Activated naive CD8-positive, alpha-beta T cell treated with anti-CD3 and anti-CD28 coated beads for 36 hours (primary cell): ENCODE data around the gene MTHFD1L. TPM values are rescaled to one million over a fixed set of nuclear protein-coding genes. Genes with fewer than 3 reads are reported as not detected.

ENCODE experiments used
- DNase-seq: peaks from one replicate; pipeline ENCODE4 v3.0.0; 2021
- H3K27ac Mint-ChIP-seq: one replicate; pipeline ENCODE4 v1.8.0; 2022; ENCODE audit warnings: mild to moderate bottlenecking, moderate library complexity, mixed read lengths
- H3K27me3 Mint-ChIP-seq: one replicate; pipeline ENCODE4 v1.8.0; 2022; ENCODE audit warnings: mild to moderate bottlenecking, mixed read lengths
- H3K36me3 Mint-ChIP-seq: one replicate; pipeline ENCODE4 v1.8.0; 2021; ENCODE audit warnings: mild to moderate bottlenecking, mixed read lengths
- H3K4me1 Mint-ChIP-seq: one replicate; pipeline ENCODE4 v1.8.0; 2021; ENCODE audit warnings: mixed read lengths
- H3K4me3 Mint-ChIP-seq: one replicate; pipeline ENCODE4 v1.8.0; 2022; ENCODE audit warnings: mild to moderate bottlenecking, moderate library complexity, mixed read lengths
- H3K9me3 Mint-ChIP-seq: one replicate; pipeline ENCODE4 v1.8.0; 2022; ENCODE audit warnings: mixed read lengths
- total RNA-seq, 2 experiments: library from RNA; stranded (reverse); gene quantifications; one replicate each; pipeline ENCODE4 v1.2.3, GENCODE V29; 2021

The MTHFD1L gene
- total RNA-seq, 2 experiments from 2014 or later = 138 to 155 TPM

DNA sequence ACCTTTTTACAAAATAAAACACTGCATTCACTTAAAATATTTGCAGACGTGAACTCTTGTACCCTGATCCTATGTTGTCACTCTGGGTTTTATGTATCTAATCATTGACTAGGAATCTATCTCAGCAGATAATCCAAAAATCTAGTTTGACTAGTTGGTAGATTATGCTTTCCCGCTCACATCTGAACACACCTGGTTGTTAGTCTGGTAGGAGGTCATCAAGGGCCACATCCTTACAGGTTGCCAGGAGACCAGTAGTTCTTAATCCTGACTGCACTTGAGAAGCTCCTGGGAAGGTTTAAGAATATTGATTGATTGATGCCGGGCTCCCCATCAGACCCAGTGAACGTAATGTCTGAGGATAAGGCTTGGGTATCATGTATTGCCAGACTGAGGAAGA lies 104.4 kb downstream of the MTHFD1L start:
- peaks cover 63% of the 10 kb centered on the region for H3K36me3 Mint-ChIP-seq
- no peaks in the 10 kb centered on the region for H3K4me1 Mint-ChIP-seq
- no peak for DNase-seq
- no peaks in the 10 kb centered on the region for H3K9me3 Mint-ChIP-seq
- no peak overlapping the region for H3K27ac Mint-ChIP-seq
- H3K27me3 Mint-ChIP-seq = no peaks in the 10 kb centered on the region
- no peak overlapping the region for H3K4me3 Mint-ChIP-seq

DNA sequence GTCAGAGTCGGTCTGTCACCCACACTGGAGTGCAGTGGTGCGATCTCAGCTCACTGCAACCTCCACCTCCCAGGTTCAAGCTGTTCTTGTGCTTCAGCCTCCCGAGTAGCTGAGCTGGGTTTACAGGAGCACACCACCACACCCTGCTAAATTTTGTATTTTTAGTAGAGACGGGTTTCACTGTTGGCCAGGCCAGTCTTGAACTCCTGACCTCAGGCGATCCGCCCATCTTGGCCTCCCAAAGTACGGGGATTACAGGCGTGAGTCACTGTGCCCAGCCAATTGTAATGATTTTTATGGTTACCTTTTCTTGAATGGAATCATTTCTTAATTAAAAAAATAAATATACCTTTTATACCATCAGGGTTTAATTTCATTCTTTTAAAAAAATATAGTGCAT lies 105.7 kb downstream of the MTHFD1L start:
- Mint-ChIP-seq H3K9me3 (no peaks in the 10 kb centered on the region), H3K27ac (no peak overlapping the region), H3K27me3 (no peaks in the 10 kb centered on the region), H3K4me3 (no peak overlapping the region), H3K4me1 (no peaks in the 10 kb centered on the region), H3K36me3 (peaks cover 62% of the 10 kb centered on the region)
- no peak for DNase-seq

DNA sequence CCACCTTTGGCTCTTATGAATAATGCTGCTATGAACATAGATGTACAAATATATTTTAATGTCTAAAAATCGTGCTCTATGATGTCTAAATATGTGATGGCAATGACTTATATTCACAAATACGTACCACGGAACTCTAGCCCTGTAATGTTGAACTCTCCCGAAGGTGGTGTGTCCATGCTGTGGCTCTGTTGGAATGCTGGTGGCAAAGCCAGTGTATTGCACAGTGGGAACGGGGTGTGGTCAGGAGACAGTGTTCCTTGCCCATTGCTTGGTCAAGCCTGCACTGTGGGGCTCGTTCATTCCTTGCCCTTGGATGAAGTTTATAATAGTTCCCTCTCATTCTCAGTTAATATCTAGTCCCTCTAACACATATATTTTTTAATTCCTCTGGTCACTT lies 109.6 kb downstream of the MTHFD1L start:
- Mint-ChIP-seq H3K36me3 (peaks cover 56% of the 10 kb centered on the region), H3K4me3 (no peak overlapping the region), H3K9me3 (no peaks in the 10 kb centered on the region), H3K4me1 (no peaks in the 10 kb centered on the region), H3K27ac (no peak overlapping the region), H3K27me3 (no peaks in the 10 kb centered on the region)
- DNase-seq = no peak

DNA sequence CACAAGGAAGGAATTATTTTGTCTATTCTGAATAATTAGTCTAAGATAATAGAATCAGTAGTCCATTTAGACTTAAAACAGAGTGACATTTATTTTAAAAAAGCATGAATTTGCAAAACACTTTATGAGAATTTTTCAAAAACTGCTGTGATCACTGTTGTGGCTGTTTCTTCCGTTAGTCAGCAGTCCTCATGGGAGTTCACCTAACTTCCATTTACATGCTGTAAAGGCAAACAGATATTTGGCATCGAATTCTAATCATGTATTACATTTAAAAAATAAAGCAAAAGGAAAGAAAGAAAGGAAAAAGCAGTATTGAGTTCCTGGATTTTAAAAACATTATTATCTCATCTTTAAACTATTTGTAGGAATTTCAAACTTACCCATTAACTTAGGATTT lies 111.8 kb downstream of the MTHFD1L start:
- no peak overlapping the region for H3K4me3 Mint-ChIP-seq
- H3K4me1 Mint-ChIP-seq = no peaks in the 10 kb centered on the region
- no peak for DNase-seq
- peaks cover 51% of the 10 kb centered on the region for H3K36me3 Mint-ChIP-seq
- no peaks in the 10 kb centered on the region for H3K27me3 Mint-ChIP-seq
- no peak overlapping the region for H3K27ac Mint-ChIP-seq
- no peaks in the 10 kb centered on the region for H3K9me3 Mint-ChIP-seq

DNA sequence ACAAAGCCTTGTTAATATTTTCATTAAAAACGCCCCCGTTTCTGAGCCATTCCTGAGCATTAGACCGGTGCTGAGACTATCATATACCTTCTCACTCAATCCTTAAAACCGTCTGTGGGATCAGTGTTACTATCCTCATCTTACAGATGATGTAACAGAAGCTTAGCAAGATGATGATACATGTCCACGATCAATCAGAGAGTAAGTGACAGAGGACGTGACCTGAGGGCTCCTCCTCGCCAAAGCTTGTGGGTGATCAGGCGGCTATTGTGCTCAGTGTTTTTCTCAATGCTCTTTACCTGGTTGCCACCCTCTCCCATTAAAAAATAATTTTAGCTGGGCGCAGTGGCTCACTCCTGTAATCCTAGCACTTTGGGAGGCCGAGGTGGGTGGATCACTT lies 113.1 kb downstream of the MTHFD1L start:
- H3K36me3 Mint-ChIP-seq = peaks cover 47% of the 10 kb centered on the region
- H3K9me3 Mint-ChIP-seq = no peaks in the 10 kb centered on the region
- no peak for DNase-seq
- H3K4me3 Mint-ChIP-seq = no peak overlapping the region
- H3K27ac Mint-ChIP-seq = no peak overlapping the region
- no peaks in the 10 kb centered on the region for H3K27me3 Mint-ChIP-seq
- H3K4me1 Mint-ChIP-seq = no peaks in the 10 kb centered on the region

DNA sequence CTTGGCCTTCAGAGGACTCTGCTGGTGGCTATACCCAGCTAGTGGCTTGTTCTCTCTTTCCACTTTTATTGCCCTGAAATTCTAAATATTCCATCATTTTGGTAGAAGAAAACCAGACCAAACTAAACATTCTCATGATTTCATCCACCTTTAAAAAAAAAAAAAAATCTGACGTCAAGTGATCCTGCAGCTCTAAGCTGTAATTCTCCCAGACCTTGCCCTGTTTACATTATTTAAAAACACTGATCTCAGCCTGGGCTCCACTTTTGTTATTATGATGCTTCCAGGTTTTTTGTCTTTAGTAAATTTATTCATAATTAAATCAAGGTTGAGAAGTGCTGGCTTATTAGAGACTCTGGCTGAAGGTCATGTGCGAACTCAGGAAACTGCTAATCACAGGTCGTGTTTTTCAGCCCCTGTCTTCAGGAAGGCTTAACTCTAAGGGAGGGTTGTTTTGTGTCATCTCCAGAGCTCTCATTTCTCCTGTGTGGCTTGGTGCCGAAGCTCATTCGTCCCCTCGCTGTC lies 114.4 kb downstream of the MTHFD1L start:
- H3K36me3 Mint-ChIP-seq = peaks cover 39% of the 10 kb centered on the region
- H3K4me3 Mint-ChIP-seq = no peak overlapping the region
- no peaks in the 10 kb centered on the region for H3K27me3 Mint-ChIP-seq
- no peak for DNase-seq
- no peaks in the 10 kb centered on the region for H3K4me1 Mint-ChIP-seq
- H3K9me3 Mint-ChIP-seq = no peaks in the 10 kb centered on the region
- H3K27ac Mint-ChIP-seq = no peak overlapping the region

DNA sequence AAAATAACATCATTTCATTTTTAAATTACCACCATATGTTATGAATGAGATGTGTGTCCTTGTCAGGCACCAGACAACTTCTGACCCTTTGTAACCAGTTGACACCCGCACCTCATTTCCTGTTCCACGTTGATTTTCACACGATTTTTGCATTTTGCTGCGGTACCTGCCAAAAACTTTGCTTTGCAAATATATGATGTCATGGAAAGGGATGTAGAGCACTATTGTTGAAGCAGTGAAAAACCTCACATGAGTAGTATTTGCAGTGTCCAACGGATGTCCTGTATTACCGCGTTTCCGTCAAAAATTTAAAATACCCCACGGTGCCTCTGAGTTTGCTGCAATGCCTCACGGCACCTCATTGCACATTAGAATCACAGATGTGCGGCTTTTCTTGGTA lies 115.6 kb downstream of the MTHFD1L start:
- Mint-ChIP-seq H3K9me3 (no peaks in the 10 kb centered on the region), H3K4me1 (no peaks in the 10 kb centered on the region), H3K27ac (no peak overlapping the region), H3K4me3 (no peak overlapping the region), H3K36me3 (peaks cover 44% of the 10 kb centered on the region), H3K27me3 (no peaks in the 10 kb centered on the region)
- no peak for DNase-seq

DNA sequence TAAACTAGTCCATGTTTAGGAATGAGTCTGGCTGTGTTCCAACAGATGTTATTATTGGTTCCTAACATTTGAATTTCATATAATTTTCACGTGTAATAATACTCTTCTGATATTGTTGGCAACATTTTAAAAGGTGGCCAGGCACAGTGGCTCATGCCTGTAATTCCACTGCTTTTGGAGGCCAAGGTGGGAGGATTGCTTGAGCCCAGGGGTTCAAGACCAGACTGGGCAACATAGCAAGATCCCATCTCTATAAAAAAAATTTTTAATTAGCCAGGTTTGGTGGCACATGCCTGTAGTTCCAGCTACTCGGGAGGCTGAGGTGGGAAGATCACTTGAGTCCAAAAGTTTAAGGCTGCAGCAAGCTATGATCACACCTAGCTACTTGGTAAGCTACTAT lies 116.2 kb downstream of the MTHFD1L start:
- no peaks in the 10 kb centered on the region for H3K9me3 Mint-ChIP-seq
- no peaks in the 10 kb centered on the region for H3K4me1 Mint-ChIP-seq
- H3K27me3 Mint-ChIP-seq = no peaks in the 10 kb centered on the region
- peaks cover 39% of the 10 kb centered on the region for H3K36me3 Mint-ChIP-seq
- H3K4me3 Mint-ChIP-seq = no peak overlapping the region
- DNase-seq = no peak
- H3K27ac Mint-ChIP-seq = no peak overlapping the region

DNA sequence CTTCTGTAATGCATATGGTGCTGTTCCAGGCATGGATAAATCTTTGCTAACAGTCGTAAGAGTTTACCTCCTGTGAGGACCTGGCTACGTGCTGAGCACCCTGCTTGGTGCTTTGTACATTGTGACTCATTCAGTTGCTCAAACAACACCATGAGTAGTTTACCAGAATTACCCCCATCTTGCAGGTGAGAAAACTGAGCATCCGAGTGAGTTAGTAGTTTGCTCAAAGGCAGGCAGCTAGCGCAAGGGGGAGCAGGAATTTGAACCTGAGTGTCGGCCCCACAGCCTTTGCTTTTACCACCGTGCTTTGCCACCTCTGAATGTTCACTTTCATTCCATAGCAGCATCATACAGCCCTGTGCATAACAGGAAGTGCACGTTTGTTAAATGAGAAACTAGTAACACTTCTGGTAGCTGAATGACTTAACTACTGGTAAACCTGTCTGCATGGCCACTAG lies 121.9 kb downstream of the MTHFD1L start:
- Mint-ChIP-seq H3K27ac (peak overlapping the region; percentile 54), H3K4me1 (peaks cover 4% of the 10 kb centered on the region), H3K27me3 (no peaks in the 10 kb centered on the region), H3K4me3 (no peak overlapping the region), H3K9me3 (no peaks in the 10 kb centered on the region), H3K36me3 (peaks cover 43% of the 10 kb centered on the region)
- no peak for DNase-seq

DNA sequence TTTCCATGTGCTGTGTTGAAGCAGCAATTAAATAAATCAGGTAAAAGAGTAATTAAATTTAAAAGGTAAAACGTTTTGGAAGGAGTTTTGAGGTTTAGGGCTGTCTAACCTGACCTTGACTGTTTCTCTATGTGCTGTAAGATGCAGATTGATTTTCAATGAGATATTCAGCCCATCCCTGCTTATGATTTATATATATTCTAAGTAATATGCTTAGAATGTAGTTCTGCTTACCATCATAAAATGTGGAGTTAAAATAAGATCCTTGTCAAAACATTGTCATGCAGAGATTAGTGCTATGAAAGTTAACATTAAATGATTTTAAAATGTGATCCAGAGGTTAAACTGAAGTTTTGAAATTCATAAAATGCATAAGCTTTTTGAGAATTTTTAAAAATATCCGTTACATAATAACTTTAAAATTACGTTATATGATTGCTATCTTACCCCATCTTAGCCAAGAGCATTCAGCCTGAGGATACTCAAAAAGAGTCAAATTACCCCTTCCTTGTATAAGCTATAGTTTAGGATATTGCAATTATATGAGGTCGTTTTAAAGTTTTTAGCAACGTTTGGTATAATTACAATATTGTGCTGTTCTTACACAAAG lies 122.5 kb downstream of the MTHFD1L start:
- no peak for DNase-seq
- H3K27ac Mint-ChIP-seq = no peak overlapping the region
- no peaks in the 10 kb centered on the region for H3K27me3 Mint-ChIP-seq
- no peak overlapping the region for H3K4me3 Mint-ChIP-seq
- H3K4me1 Mint-ChIP-seq = peaks cover 4% of the 10 kb centered on the region
- H3K36me3 Mint-ChIP-seq = peaks cover 44% of the 10 kb centered on the region
- no peaks in the 10 kb centered on the region for H3K9me3 Mint-ChIP-seq

DNA sequence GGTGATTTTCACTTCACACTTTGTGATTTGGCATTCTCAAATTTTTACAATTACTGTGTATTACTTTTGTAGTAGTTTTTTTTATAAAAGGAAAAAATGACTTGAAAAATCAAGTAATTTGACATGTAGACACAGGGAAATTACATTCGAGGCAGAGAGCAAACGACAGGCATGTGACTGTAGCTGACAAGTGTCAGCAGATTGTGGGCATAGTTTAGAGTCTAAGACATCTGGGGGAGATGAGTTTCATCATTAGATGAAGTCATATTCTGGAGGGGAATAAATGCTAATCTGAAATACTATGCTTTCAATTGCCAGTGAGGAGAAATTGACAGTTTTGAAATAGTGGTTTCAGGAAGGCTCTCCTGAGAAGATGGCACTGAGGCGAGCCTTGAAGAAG lies 126.0 kb downstream of the MTHFD1L start:
- Mint-ChIP-seq H3K27ac (no peak overlapping the region), H3K4me3 (no peak overlapping the region), H3K27me3 (no peaks in the 10 kb centered on the region), H3K36me3 (peaks cover 51% of the 10 kb centered on the region), H3K9me3 (no peaks in the 10 kb centered on the region), H3K4me1 (peaks cover 4% of the 10 kb centered on the region)
- no peak for DNase-seq

DNA sequence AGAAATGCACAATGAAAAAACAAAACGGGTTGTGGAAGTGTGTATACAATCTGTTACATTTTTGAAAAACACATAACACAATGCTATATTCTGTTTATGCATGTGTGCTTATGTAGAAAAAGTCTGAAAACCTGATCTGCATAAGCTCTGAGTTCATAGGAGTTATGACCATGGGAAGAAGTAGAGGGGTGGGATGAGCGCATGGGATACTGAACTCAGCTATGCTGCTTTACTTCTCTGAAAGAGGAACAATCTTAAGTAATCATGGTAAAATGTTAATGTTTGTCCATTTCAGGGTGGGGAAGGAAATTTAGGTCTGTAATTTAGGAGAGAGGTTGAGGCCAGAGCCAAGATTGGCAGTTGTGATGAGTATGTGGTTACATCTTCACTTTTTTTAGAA lies 126.8 kb downstream of the MTHFD1L start:
- Mint-ChIP-seq H3K36me3 (peaks cover 53% of the 10 kb centered on the region), H3K4me1 (peaks cover 3% of the 10 kb centered on the region), H3K27ac (no peak overlapping the region), H3K4me3 (no peak overlapping the region), H3K27me3 (no peaks in the 10 kb centered on the region), H3K9me3 (no peaks in the 10 kb centered on the region)
- DNase-seq = no peak

DNA sequence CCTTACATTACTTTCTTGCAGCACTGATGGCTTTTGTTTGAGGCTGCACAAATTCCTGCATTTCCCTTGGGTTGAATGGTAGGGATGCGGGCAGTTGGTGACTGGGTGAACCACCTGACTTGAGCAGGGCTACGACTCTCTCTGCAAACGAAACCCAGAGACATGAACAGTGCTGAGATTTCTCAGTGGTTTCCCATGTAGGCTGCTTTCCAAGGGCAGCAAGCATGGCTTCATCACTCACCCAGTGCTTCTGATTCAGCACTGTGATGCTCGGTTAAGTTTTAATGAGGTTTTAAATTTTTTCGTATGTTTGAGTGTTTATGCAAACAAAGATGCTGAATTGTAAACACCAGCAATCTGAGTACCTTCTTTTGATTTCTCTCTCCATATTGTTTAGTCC lies 127.2 kb downstream of the MTHFD1L start:
- no peaks in the 10 kb centered on the region for H3K9me3 Mint-ChIP-seq
- no peak for DNase-seq
- peaks cover 54% of the 10 kb centered on the region for H3K36me3 Mint-ChIP-seq
- no peak overlapping the region for H3K27ac Mint-ChIP-seq
- H3K4me1 Mint-ChIP-seq = no peaks in the 10 kb centered on the region
- no peak overlapping the region for H3K4me3 Mint-ChIP-seq
- H3K27me3 Mint-ChIP-seq = no peaks in the 10 kb centered on the region

DNA sequence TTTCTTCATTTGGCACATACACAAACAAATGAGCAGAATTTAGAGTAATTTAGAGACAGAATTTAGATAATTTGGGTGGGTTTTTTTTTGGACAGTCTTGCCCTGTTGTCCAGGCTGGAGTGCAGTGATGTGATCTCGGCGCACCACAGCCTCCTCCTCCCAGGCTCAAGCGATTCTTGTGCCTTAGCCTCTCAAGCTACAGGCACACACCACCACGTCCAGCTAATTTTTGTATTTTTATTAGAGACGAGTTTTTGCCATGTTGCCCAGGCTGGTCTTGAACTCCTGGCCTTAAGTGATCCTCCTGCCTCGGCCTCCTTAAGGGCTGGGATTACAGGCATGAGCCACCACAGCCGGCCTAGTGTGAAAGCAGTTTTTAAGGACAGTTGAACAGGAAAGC lies 127.8 kb downstream of the MTHFD1L start:
- Mint-ChIP-seq H3K27me3 (no peaks in the 10 kb centered on the region), H3K36me3 (peaks cover 56% of the 10 kb centered on the region), H3K9me3 (no peaks in the 10 kb centered on the region), H3K4me3 (no peak overlapping the region), H3K4me1 (no peaks in the 10 kb centered on the region), H3K27ac (no peak overlapping the region)
- no peak for DNase-seq

DNA sequence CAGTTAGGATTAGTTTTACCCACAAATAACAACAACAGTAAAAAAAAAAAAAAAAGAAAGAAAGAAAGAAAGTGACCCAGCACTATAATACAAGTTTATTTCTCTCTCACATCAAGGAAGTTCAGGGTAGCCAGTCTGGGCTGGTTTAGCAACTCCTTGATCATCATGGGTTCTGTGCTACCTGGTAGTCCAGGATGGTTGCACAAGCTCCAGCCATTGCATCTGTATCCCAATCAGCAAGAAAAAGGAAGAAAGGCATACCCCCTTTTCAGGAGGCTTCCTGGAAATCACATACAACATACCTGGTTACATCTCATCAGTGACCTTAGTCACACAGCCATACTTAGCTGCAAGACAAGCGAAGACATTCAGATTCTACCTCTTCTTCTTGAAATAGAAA lies 128.5 kb downstream of the MTHFD1L start:
- Mint-ChIP-seq H3K4me3 (no peak overlapping the region), H3K27ac (no peak overlapping the region), H3K4me1 (no peaks in the 10 kb centered on the region), H3K27me3 (no peaks in the 10 kb centered on the region), H3K9me3 (no peaks in the 10 kb centered on the region), H3K36me3 (peaks cover 56% of the 10 kb centered on the region)
- DNase-seq = no peak

DNA sequence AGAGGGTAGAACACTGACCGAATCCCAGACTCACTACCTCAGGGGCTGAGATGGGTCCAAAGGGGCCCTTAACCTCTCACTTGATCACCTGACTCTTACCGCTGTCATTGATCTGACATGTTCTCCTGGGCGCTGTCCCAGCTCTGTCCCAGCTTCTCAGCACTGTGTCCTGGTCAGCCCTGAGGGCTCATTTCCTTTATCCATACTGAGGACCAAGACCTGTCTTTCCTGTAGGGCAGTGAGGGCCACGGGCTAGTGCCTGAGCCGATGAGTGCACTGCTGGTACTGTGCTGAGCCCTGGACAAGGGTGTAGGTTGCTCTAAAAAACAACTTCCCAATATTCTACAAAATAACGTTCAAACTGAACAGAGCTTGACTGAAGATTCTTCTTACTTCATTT lies 131.5 kb downstream of the MTHFD1L start:
- Mint-ChIP-seq H3K4me1 (no peaks in the 10 kb centered on the region), H3K27ac (no peak overlapping the region), H3K9me3 (no peaks in the 10 kb centered on the region), H3K27me3 (no peaks in the 10 kb centered on the region), H3K4me3 (no peak overlapping the region), H3K36me3 (peaks cover 43% of the 10 kb centered on the region)
- no peak for DNase-seq
